K562 (cell line): ENCODE results near the gene SLC28A3. TPM values are rescaled to one million over a fixed set of nuclear protein-coding genes. Genes with fewer than 3 reads are reported as not detected.
A peak's percentile ranks its signal among the peaks of the same experiment; 100 is the strongest.

Experiments used
- ATAC-seq: fragments of 200-7000 bp; cut with Tn5 transposase; 3 replicates; pipeline ENCODE4 v1.9.1; 2020; ENCODE audit warnings: moderate library complexity
- BruUV-seq: library from RNA; stranded (reverse); fragments of 400-500 nt; replicated peaks from 2 replicates; lab custom pipeline; 2021; lab: Mats Ljungman, UMichigan
- CTCF ChIA-PET: fragments of 300-600 bp; formaldehyde crosslinking; extraction: SDS; loops from one replicate; lab custom pipeline; 2021; ENCODE audit warnings: low intra/inter-chr PET ratio; lab: Yijun Ruan, JAX
- POLR2A ChIA-PET: fragments of 300-600, 350-650 bp; sonication (Branson Sonifier 250); formaldehyde crosslinking; extraction: SDS; loops from one replicate; lab custom pipeline; 2021; ENCODE audit warnings: antibody characterized with exemption, inconsistent platforms; lab: Yijun Ruan, JAX
- DNase-seq, 4 experiments: peaks; one replicate each; pipeline versions ENCODE4 v3.0.0 to v3.0.0-alpha.2; 2011 to 2018; ENCODE audit warnings: low spot score in 3 of 4, mixed read lengths in 3 of 4; ENCODE audit errors: extremely low read depth in 1 of 4
- FAIRE-seq: peaks from 2 replicates; lab custom pipeline; 2011; peaks lifted over from hg19 to GRCh38; lab: Jason Lieb, UNC
- H2AFZ ChIP-seq: 2 replicates; pipeline ENCODE4 v1.6.0; 2011; ENCODE audit warnings: low read depth, low read length, control low read depth, inconsistent platforms
- H3K27ac ChIP-seq: fragments of 200-600 bp; 3 replicates; pipeline ENCODE4 v1.8.0; 2011; ENCODE audit warnings: low read depth, mild to moderate bottlenecking, control low read depth, inconsistent platforms, low read length, moderate library complexity, mixed read lengths; ENCODE audit errors: extremely low read depth
- H3K27me3 ChIP-seq, 2 experiments: fragments of 300-600 bp in 1 of 2; 2 replicates in 1 of 2; 3 replicates in 1 of 2; pipeline versions ENCODE4 v1.6.0 to v1.8.0; 2011; ENCODE audit warnings: inconsistent platforms in 2 of 2, low read length in 2 of 2, mild to moderate bottlenecking in 1 of 2, mixed read lengths in 1 of 2, moderate library complexity in 1 of 2; ENCODE audit not compliant: control insufficient read depth in 2 of 2, insufficient read depth in 2 of 2
- H3K36me3 ChIP-seq: fragments of 300-600 bp; 3 replicates; pipeline ENCODE4 v1.8.0; 2011; ENCODE audit warnings: mild to moderate bottlenecking, low read length, inconsistent platforms; ENCODE audit not compliant: control insufficient read depth, insufficient read depth
- H3K4me1 ChIP-seq, 2 experiments: fragments of 200-600 bp in 1 of 2; replicated peaks in 1 of 2; 2 replicates in 1 of 2; 3 replicates in 1 of 2; pipeline versions ENCODE4 v1.5.1 to v1.8.0; 2011; ENCODE audit warnings: inconsistent platforms in 2 of 2, low read length in 2 of 2, mild to moderate bottlenecking in 1 of 2, mixed read lengths in 1 of 2, moderate library complexity in 1 of 2; ENCODE audit not compliant: control insufficient read depth in 2 of 2, insufficient read depth in 2 of 2
- H3K4me2 ChIP-seq: 2 replicates; pipeline ENCODE4 v1.6.1; 2011; ENCODE audit warnings: low read length, control low read depth, inconsistent platforms, mixed read lengths; ENCODE audit not compliant: insufficient read depth
- H3K4me3 ChIP-seq: fragments of 200-600 bp; sonication (generic), shearing (Covaris generic); 2 replicates; pipeline ENCODE4 v1.5.1; 2016; ENCODE audit warnings: control low read depth, inconsistent platforms
- H3K79me2 ChIP-seq: fragments of 200-600 bp; 3 replicates; pipeline ENCODE4 v1.8.0; 2011; ENCODE audit warnings: low read length, inconsistent platforms; ENCODE audit not compliant: control insufficient read depth, insufficient read depth
- H3K9ac ChIP-seq, 2 experiments: 2 replicates each; pipeline versions ENCODE4 v1.6.0 to v1.6.1; 2011; ENCODE audit warnings: low read depth in 2 of 2, low read length in 2 of 2, control low read depth in 1 of 2, inconsistent platforms in 1 of 2, mild to moderate bottlenecking in 1 of 2, mixed read lengths in 1 of 2; ENCODE audit not compliant: insufficient read depth in 1 of 2
- H3K9me1 ChIP-seq: one replicate; pipeline ENCODE4 v1.6.0; 2011; ENCODE audit warnings: inconsistent platforms, mild to moderate bottlenecking, low read length, moderate library complexity; ENCODE audit not compliant: control insufficient read depth, insufficient read depth
- H3K9me3 ChIP-seq: replicated peaks from 2 replicates; pipeline ENCODE4 v1.5.1; 2011; ENCODE audit warnings: low read depth, low read length, inconsistent platforms; ENCODE audit not compliant: control insufficient read depth, insufficient read depth
- H4K20me1 ChIP-seq: replicated peaks from 2 replicates; pipeline ENCODE4 v1.6.1; 2011; ENCODE audit warnings: low read length, inconsistent platforms, mixed read lengths; ENCODE audit not compliant: control insufficient read depth, insufficient read depth
- DEAF1 ChIP-seq: fragments of 450-650 bp; formaldehyde crosslinking; IDR thresholded peaks from 2 replicates; pipeline ENCODE4 v1.4.0; 2020; ENCODE audit warnings: mild to moderate bottlenecking, moderate library complexity
- L3MBTL2 ChIP-seq: fragments of 450-650 bp; IDR thresholded peaks from 2 replicates; pipeline ENCODE4 v1.6.1; 2016; ENCODE audit warnings: mild to moderate bottlenecking, moderate library complexity
- MEIS2 ChIP-seq: fragments of 450-650 bp; IDR thresholded peaks from 2 replicates; pipeline ENCODE4 v1.6.1; 2014; ENCODE audit warnings: mild to moderate bottlenecking; ENCODE audit not compliant: partially characterized antibody
- NBN ChIP-seq: fragments of 450-650 bp; IDR thresholded peaks from 2 replicates; pipeline ENCODE4 v1.6.1; 2016; ENCODE audit warnings: low read depth, mild to moderate bottlenecking
- NRF1 ChIP-seq, 2 experiments: fragments of 450-650 bp; IDR thresholded peaks in 1 of 2; conservative IDR thresholded peaks in 1 of 2; 2 replicates each; pipeline ENCODE4 v1.6.1; 2014; ENCODE audit warnings: mild to moderate bottlenecking in 2 of 2
- RCOR1 ChIP-seq, 2 experiments: IDR thresholded peaks; 2 replicates each; pipeline ENCODE4 v1.6.1; 2012; ENCODE audit warnings: low read depth in 2 of 2, low read length in 2 of 2, borderline replicate concordance in 1 of 2, improper control_type of control experiment in 1 of 2
- SMC3 ChIP-seq: conservative IDR thresholded peaks from 2 replicates; pipeline ENCODE4 v1.6.1; 2011; ENCODE audit warnings: low read depth, low read length, improper control_type of control experiment; ENCODE audit not compliant: insufficient read depth
- STAG1 ChIP-seq: sonication (generic); formaldehyde crosslinking; IDR thresholded peaks from 2 replicates; pipeline ENCODE4 v1.5.0; 2020; ENCODE audit warnings: missing genetic modification reagents, borderline replicate concordance
- WGBS: fragments of 100-300 bp; shearing (Covaris generic); methylation state at CpG from one replicate; pipeline ENCODE4 v1.1.6; 2016; ENCODE audit warnings: low coverage, mixed read lengths; ENCODE audit not compliant: insufficient coverage; ENCODE audit errors: missing lambda C conversion rate; 5-methylcytosine and 5-hydroxymethylcytosine counted together
- in situ Hi-C: fragments of 300-500 bp; cut with MboI; formaldehyde crosslinking; loops from 4 replicates; pipeline ENCODE4 v1.15.0; 2018; ENCODE audit warnings: inconsistent platforms, mixed read lengths
- intact Hi-C: fragments of 100-400 bp; cut with micrococcal nuclease; formaldehyde crosslinking; loops from 2 replicates; pipeline ENCODE4 v1.14.2; 2022
- polyA plus RNA-seq, 8 experiments: library from polyadenylated mRNA; depleted of rRNA in 4 of 8; stranded (reverse) in 5 of 8; unstranded in 3 of 8; fragments of >200 nt; fragmentation: Nextera tagmentation in 2 of 8; fragmentation: Illumina TruSeq in 1 of 8; extraction: Ambion mirVana in 2 of 8; extraction: Trizol in 1 of 8; gene quantifications; 2 replicates each; pipeline versions ENCODE4 v1.2.1 to v1.2.3, GENCODE V29; 2011 to 2014; ENCODE audit warnings: inconsistent platforms in 1 of 8, missing spikeins in 1 of 8
- total RNA-seq, 7 experiments: library from RNA; depleted of rRNA in 6 of 7; stranded (reverse); fragments of >200 nt in 6 of 7; fragmentation: Illumina TruSeq in 2 of 7; extraction: Trizol in 2 of 7; gene quantifications; 2 replicates each; pipeline versions ENCODE4 v1.2.1 to v1.2.3, GENCODE V29; 2011 to 2021; ENCODE audit warnings: low replicate concordance in 1 of 7
- TF ChIP-seq, protein P1 (sequence below), 2 experiments: IDR thresholded peaks; 2 replicates each; pipeline ENCODE4 v1.6.1; 2011; ENCODE audit warnings: borderline replicate concordance in 1 of 2, control low read depth in 1 of 2, low read depth in 1 of 2, low read length in 1 of 2, mild to moderate bottlenecking in 1 of 2, mixed read lengths in 1 of 2, moderate library complexity in 1 of 2; ENCODE audit not compliant: insufficient read depth in 1 of 2, insufficient read length in 1 of 2, poor library complexity in 1 of 2, severe bottlenecking in 1 of 2; ENCODE audit errors: extremely low read depth in 1 of 2
- TF ChIP-seq, protein P2 (sequence below): fragments of 450-650 bp; IDR thresholded peaks from 2 replicates; pipeline ENCODE4 v1.6.1; 2016

Gene SLC28A3
- total and polyA plus RNA-seq, 9 of the 15 experiments (the other 6 are each of a cell fraction or from before 2014, with no cell fraction given), result not detected

DNA sequence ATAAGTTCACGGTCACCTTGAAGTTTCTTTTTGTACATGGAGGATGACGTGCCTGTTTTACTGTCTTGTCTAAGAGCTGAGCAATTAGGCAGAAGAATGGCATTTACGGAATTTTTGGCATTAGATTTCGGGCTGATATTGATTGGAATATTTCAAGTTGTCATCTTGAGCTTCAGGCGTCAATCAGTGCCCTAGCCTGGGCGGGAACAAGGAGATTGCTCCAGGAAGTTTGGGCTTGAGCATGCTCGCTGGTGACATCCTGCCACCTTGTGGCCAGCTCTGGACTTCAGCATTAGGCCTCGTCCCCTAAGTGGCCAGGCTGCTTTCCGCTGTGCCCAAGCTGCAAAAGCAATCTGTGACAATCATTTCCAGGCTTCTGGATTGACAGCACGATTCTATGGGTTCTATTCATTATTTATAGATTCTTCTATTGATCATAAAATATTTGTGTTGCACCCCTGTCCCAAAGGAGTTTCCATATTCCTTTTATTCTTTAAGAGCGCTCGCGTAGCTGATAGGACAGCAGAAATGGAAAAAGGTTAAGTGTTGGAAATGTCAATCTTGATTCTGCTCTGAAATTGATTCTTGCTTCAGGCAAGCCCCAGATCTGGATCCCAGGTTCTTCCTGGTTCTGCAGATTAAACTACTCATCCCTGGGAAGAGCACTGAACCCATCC is 79.3 kb downstream of the SLC28A3 start:
- WGBS, result 27% methylated on average over 12 of the region's 13 CpGs
- POLR2A ChIA-PET, result interaction anchor here (0.7 to 1.2 kb wide), 2 partner anchors 324 to 329 kb away, joined by 3 read pairs; no protein-coding TSS in a partner anchor
- BruUV-seq, result no TSS peak
- H4K20me1 ChIP-seq, result no peaks in the 10 kb centered on the region
- H3K4me3 ChIP-seq, result no peak overlapping the region
- DNase-seq (peak; percentile 55 to 74 (median 62)), FAIRE-seq (peak; percentile 80), ATAC-seq (peak; percentile 97)
- peaks cover 0 to under 1% of the 10 kb centered on the region in 2 experiments; a peak in 1 of 5 replicates for H3K27me3 ChIP-seq
- H2AFZ ChIP-seq, result no peak overlapping the region
- no peak overlapping the region for H3K4me2 ChIP-seq
- no peak overlapping the region for H3K9ac ChIP-seq
- CTCF ChIA-PET, result interaction anchor here (0.7 to 3.9 kb wide), 6 partner anchors 270 to 1061 kb away, joined by 3 to 34 read pairs (median 4); partner anchors contain the start of gene KIF27
- H3K36me3 ChIP-seq, result no peaks in the 10 kb centered on the region
- in situ Hi-C loops (loop anchor here (5.0 kb wide), 1 partner anchor 324 kb away; no protein-coding TSS in a partner anchor), intact Hi-C loops (loop anchor here (1.0 kb wide), 2 partner anchors 323 to 340 kb away; partner anchors contain the start of gene KIF27)
- H3K79me2 ChIP-seq, result no peaks in the 10 kb centered on the region
- no peaks in the 10 kb centered on the region for H3K9me3 ChIP-seq
- H3K9me1 ChIP-seq, result no peaks in the 10 kb centered on the region
- no peak overlapping the region for H3K27ac ChIP-seq
- no peaks in the 10 kb centered on the region for H3K4me1 ChIP-seq
- peak in 1 of 2 experiments; percentile 39; a peak in 1 of 4 replicates for TF ChIP-seq RCOR1 (IDR thresholded peaks at IDR 0.05; ENCODE audit: borderline replicate concordance in 1 of 2, low read depth in 2 of 2, low read length in 2 of 2)
- TF ChIP-seq, protein P1, sequence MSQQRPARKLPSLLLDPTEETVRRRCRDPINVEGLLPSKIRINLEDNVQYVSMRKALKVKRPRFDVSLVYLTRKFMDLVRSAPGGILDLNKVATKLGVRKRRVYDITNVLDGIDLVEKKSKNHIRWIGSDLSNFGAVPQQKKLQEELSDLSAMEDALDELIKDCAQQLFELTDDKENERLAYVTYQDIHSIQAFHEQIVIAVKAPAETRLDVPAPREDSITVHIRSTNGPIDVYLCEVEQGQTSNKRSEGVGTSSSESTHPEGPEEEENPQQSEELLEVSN (IDR thresholded peaks at IDR 0.05; ENCODE audit: borderline replicate concordance in 1 of 2, extremely low read depth in 1 of 2, insufficient read depth in 1 of 2, insufficient read length in 1 of 2, low read depth in 1 of 2, low read length in 1 of 2, poor library complexity in 1 of 2, severe bottlenecking in 1 of 2), result peak; percentile 25 to 81
- TF ChIP-seq L3MBTL2, result peak; percentile 63
- peak; percentile 76 for TF ChIP-seq SMC3
- peak; percentile 66; the same call in 1 of the 2 replicates for TF ChIP-seq STAG1 (CRISPR knock-in tag)
- TF ChIP-seq NBN, result no peak
- TF ChIP-seq NRF1 (conservative IDR thresholded peaks at IDR 0.05 in 1 of 2, IDR thresholded peaks at IDR 0.05 in 1 of 2), result peak; percentile 25 to 53; a peak in 2 of 4 replicates
- TF ChIP-seq, protein P2, sequence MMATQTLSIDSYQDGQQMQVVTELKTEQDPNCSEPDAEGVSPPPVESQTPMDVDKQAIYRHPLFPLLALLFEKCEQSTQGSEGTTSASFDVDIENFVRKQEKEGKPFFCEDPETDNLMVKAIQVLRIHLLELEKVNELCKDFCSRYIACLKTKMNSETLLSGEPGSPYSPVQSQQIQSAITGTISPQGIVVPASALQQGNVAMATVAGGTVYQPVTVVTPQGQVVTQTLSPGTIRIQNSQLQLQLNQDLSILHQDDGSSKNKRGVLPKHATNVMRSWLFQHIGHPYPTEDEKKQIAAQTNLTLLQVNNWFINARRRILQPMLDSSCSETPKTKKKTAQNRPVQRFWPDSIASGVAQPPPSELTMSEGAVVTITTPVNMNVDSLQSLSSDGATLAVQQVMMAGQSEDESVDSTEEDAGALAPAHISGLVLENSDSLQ, result peak; percentile 82
- TF ChIP-seq MEIS2, result peak; percentile 25
- peak; percentile 77 for TF ChIP-seq DEAF1
